ENCODE data around the gene SMIM30. TPM values are rescaled to one million over a fixed set of nuclear protein-coding genes. Genes with fewer than 3 reads are reported as not detected.

The SMIM30 gene
- total and polyA plus RNA-seq, 2 donors (not counting 1 experiment from before 2014, with no cell fraction given) = 66.1 to 71.0 TPM

GRCh38 chr7:113094517-113095249 is 23.7 kb downstream of the SMIM30 start:
- no peak overlapping the region for H3K4me3 ChIP-seq (replicated peaks in 1 of 4; ENCODE audit: control extremely low read depth in 1 of 4, insufficient read depth in 1 of 4, low read depth in 3 of 4, low read length in 4 of 4)
- no peaks in the 10 kb centered on the region for H3K36me3 ChIP-seq (ENCODE audit: control insufficient read depth, insufficient read depth, low read length)
- no peak for DNase-seq (ENCODE audit: low read depth in 2 of 2)
- H2AFZ ChIP-seq (ENCODE audit: low read length) = no peak overlapping the region
- TF ChIP-seq, protein P1, sequence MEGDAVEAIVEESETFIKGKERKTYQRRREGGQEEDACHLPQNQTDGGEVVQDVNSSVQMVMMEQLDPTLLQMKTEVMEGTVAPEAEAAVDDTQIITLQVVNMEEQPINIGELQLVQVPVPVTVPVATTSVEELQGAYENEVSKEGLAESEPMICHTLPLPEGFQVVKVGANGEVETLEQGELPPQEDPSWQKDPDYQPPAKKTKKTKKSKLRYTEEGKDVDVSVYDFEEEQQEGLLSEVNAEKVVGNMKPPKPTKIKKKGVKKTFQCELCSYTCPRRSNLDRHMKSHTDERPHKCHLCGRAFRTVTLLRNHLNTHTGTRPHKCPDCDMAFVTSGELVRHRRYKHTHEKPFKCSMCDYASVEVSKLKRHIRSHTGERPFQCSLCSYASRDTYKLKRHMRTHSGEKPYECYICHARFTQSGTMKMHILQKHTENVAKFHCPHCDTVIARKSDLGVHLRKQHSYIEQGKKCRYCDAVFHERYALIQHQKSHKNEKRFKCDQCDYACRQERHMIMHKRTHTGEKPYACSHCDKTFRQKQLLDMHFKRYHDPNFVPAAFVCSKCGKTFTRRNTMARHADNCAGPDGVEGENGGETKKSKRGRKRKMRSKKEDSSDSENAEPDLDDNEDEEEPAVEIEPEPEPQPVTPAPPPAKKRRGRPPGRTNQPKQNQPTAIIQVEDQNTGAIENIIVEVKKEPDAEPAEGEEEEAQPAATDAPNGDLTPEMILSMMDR (conservative IDR thresholded peaks at IDR 0.05 in 1 of 2, IDR thresholded peaks at IDR 0.05 in 1 of 2; ENCODE audit: low read depth in 1 of 2, low read length in 2 of 2) = no peak
- TF ChIP-seq EZH2 (IDR thresholded peaks at IDR 0.05; ENCODE audit: low read length, missing control alignments) = no peak
- no peaks in the 10 kb centered on the region for H3K27me3 ChIP-seq (ENCODE audit: control insufficient read depth, insufficient read depth, low read length)
- H3K27ac ChIP-seq (ENCODE audit: insufficient read depth, low read length) = no peak overlapping the region
- no peak overlapping the region for H3K4me2 ChIP-seq (ENCODE audit: extremely low read depth, insufficient read depth, low read length)
- H4K20me1 ChIP-seq (ENCODE audit: control insufficient read depth, extremely low read depth, insufficient read depth, low read length) = no peaks in the 10 kb centered on the region
- no peaks in the 10 kb centered on the region for H3K4me1 ChIP-seq (ENCODE audit: control insufficient read depth, extremely low read depth, insufficient read depth, low read length)
- H3K9ac ChIP-seq (ENCODE audit: insufficient read depth, low read length) = no peak overlapping the region
- no peaks in the 10 kb centered on the region for H3K9me3 ChIP-seq (ENCODE audit: control insufficient read depth, insufficient read depth, low read depth, low read length)
- H3K79me2 ChIP-seq (ENCODE audit: control insufficient read depth, insufficient read depth, low read length) = no peaks in the 10 kb centered on the region

DNA sequence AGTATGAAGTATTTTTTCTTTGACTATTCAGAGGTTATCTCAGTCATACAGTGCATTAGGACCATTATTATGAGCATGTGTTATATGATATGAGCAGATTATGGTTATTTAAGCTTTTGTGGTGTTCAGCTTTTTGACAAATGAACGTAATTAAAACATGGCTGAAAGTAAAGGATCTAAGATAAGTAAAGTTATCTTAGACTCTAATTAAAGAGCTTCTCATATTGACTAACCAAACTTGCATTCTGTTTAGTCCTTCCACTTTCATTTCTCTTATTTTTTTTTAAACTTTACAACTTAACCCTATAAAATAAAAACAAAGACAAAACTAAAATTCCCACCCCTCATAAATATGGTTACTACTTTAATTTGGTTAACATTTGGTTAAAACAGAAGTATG is 24.8 kb downstream of the SMIM30 start:
- no peak for DNase-seq (ENCODE audit: low read depth in 2 of 2)

DNA sequence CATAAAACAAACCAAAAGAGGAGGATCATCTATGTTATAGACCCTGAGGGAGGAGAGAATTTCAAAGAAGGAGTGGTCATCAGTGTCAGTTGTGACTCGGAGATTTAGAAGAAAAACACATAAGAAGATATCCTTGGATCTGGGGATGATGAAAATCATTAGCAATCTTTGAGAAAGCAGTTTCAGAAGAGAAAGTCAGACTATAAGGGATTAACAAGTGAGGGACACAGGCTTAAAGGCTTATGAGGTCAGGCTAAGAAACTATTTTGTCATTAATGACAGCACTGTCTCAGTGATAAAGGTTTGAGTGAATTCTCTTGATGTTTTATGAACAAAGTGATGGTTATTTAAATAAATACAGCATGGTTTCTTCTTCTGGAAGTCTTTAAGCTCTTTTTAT is 25.6 kb downstream of the SMIM30 start:
- Histone ChIP-seq H3K4me2 (ENCODE audit: extremely low read depth, insufficient read depth, low read length) (no peak overlapping the region), H3K36me3 (ENCODE audit: control insufficient read depth, insufficient read depth, low read length) (no peaks in the 10 kb centered on the region), H3K9me3 (ENCODE audit: control insufficient read depth, insufficient read depth, low read depth, low read length) (no peaks in the 10 kb centered on the region), H3K9ac (ENCODE audit: insufficient read depth, low read length) (no peak overlapping the region), H4K20me1 (ENCODE audit: control insufficient read depth, extremely low read depth, insufficient read depth, low read length) (no peaks in the 10 kb centered on the region), H3K79me2 (ENCODE audit: control insufficient read depth, insufficient read depth, low read length) (no peaks in the 10 kb centered on the region), H3K27me3 (ENCODE audit: control insufficient read depth, insufficient read depth, low read length) (no peaks in the 10 kb centered on the region), H3K4me3 (replicated peaks in 1 of 4; ENCODE audit: control extremely low read depth in 1 of 4, insufficient read depth in 1 of 4, low read depth in 3 of 4, low read length in 4 of 4) (no peak overlapping the region), H3K4me1 (ENCODE audit: control insufficient read depth, extremely low read depth, insufficient read depth, low read length) (no peaks in the 10 kb centered on the region), H2AFZ (ENCODE audit: low read length) (no peak overlapping the region), H3K27ac (ENCODE audit: insufficient read depth, low read length) (no peak overlapping the region)
- peak in 1 of 2 donors; percentile 25 for DNase-seq (ENCODE audit: low read depth in 2 of 2)
- TF ChIP-seq EZH2 (IDR thresholded peaks at IDR 0.05; ENCODE audit: low read length, missing control alignments) = no peak
- TF ChIP-seq, protein P1 (conservative IDR thresholded peaks at IDR 0.05 in 1 of 2, IDR thresholded peaks at IDR 0.05 in 1 of 2; ENCODE audit: low read depth in 1 of 2, low read length in 2 of 2) = no peak

More for the DNA sequence above, 24.8 kb downstream of the SMIM30 start:
- Histone ChIP-seq H2AFZ (ENCODE audit: low read length) (no peak overlapping the region), H3K27ac (ENCODE audit: insufficient read depth, low read length) (no peak overlapping the region), H3K9ac (ENCODE audit: insufficient read depth, low read length) (no peak overlapping the region), H4K20me1 (ENCODE audit: control insufficient read depth, extremely low read depth, insufficient read depth, low read length) (no peaks in the 10 kb centered on the region), H3K36me3 (ENCODE audit: control insufficient read depth, insufficient read depth, low read length) (no peaks in the 10 kb centered on the region), H3K4me3 (replicated peaks in 1 of 4; ENCODE audit: control extremely low read depth in 1 of 4, insufficient read depth in 1 of 4, low read depth in 3 of 4, low read length in 4 of 4) (no peak overlapping the region), H3K27me3 (ENCODE audit: control insufficient read depth, insufficient read depth, low read length) (no peaks in the 10 kb centered on the region), H3K9me3 (ENCODE audit: control insufficient read depth, insufficient read depth, low read depth, low read length) (no peaks in the 10 kb centered on the region), H3K79me2 (ENCODE audit: control insufficient read depth, insufficient read depth, low read length) (no peaks in the 10 kb centered on the region), H3K4me1 (ENCODE audit: control insufficient read depth, extremely low read depth, insufficient read depth, low read length) (no peaks in the 10 kb centered on the region), H3K4me2 (ENCODE audit: extremely low read depth, insufficient read depth, low read length) (no peak overlapping the region)
- TF ChIP-seq EZH2 (IDR thresholded peaks at IDR 0.05; ENCODE audit: low read length, missing control alignments) = no peak
- TF ChIP-seq, protein P1 (conservative IDR thresholded peaks at IDR 0.05 in 1 of 2, IDR thresholded peaks at IDR 0.05 in 1 of 2; ENCODE audit: low read depth in 1 of 2, low read length in 2 of 2) = no peak
